KMS-11 (cell line): ENCODE data around the gene TSPAN16.

Experiments used
- H2AFZ ChIP-seq: fragments of 200-600 bp; sonication (generic); 2 replicates; pipeline ENCODE4 v1.6.1; 2016; ENCODE audit warnings: antibody characterized with exemption, mixed run types, low read depth
- H3K27ac ChIP-seq: fragments of 200-600 bp; sonication (generic); 2 replicates; pipeline ENCODE4 v1.6.1; 2016; ENCODE audit warnings: mild to moderate bottlenecking, mixed run types
- H3K27me3 ChIP-seq: fragments of 200-600 bp; sonication (generic); 2 replicates; pipeline ENCODE4 v1.6.1; 2017; ENCODE audit warnings: mild to moderate bottlenecking, low read depth, mixed run types, moderate library complexity; ENCODE audit not compliant: insufficient read depth
- H3K36me3 ChIP-seq: fragments of 200-600 bp; sonication (generic); 2 replicates; pipeline ENCODE4 v1.6.1; 2017; ENCODE audit warnings: mild to moderate bottlenecking, mixed run types; ENCODE audit not compliant: insufficient read depth
- H3K4me1 ChIP-seq: fragments of 200-600 bp; sonication (generic); 2 replicates; pipeline ENCODE4 v1.6.1; 2016; ENCODE audit warnings: mild to moderate bottlenecking, low read depth, mixed run types; ENCODE audit not compliant: poor library complexity, severe bottlenecking
- H3K4me2 ChIP-seq: fragments of 200-600 bp; sonication (generic); 2 replicates; pipeline ENCODE4 v1.7.0; 2016; ENCODE audit warnings: mild to moderate bottlenecking, mixed run types
- H3K4me3 ChIP-seq: fragments of 200-600 bp; sonication (generic); IDR thresholded peaks from 2 replicates; pipeline ENCODE4 v1.6.1; 2017; ENCODE audit warnings: low read depth, low read length, mixed read lengths; ENCODE audit not compliant: insufficient read depth
- H3K79me2 ChIP-seq: fragments of 200-600 bp; sonication (generic); 2 replicates; pipeline ENCODE4 v1.6.1; 2016; ENCODE audit warnings: low read depth, mixed run types; ENCODE audit not compliant: insufficient read depth
- H3K9ac ChIP-seq: fragments of 200-600 bp; sonication (generic); 2 replicates; pipeline ENCODE4 v1.6.1; 2016; ENCODE audit warnings: mild to moderate bottlenecking, mixed run types
- H4K20me1 ChIP-seq: fragments of 200-600 bp; sonication (generic); 2 replicates; pipeline ENCODE4 v1.6.1; 2016; ENCODE audit warnings: mild to moderate bottlenecking, mixed run types; ENCODE audit not compliant: insufficient read depth
- CTCF ChIP-seq: fragments of 200-600 bp; sonication (generic); conservative IDR thresholded peaks from 2 replicates; pipeline ENCODE4 v1.6.1; 2017; ENCODE audit warnings: low read depth, mild to moderate bottlenecking, antibody characterized with exemption, low read length, moderate library complexity, mixed read lengths

Gene TSPAN16

GRCh38 chr19:11321191-11322126 lies 25.5 kb downstream of the TSPAN16 start:
- no peaks in the 10 kb centered on the region for H3K27me3 ChIP-seq
- H3K36me3 ChIP-seq, result no peaks in the 10 kb centered on the region
- H3K4me1 ChIP-seq, result peaks cover 49% of the 10 kb centered on the region
- no peak overlapping the region for H3K4me2 ChIP-seq
- no peak for TF ChIP-seq CTCF
- no peak overlapping the region for H2AFZ ChIP-seq
- H3K27ac ChIP-seq, result no peak overlapping the region
- no peaks in the 10 kb centered on the region for H4K20me1 ChIP-seq
- H3K79me2 ChIP-seq, result no peaks in the 10 kb centered on the region
- no peak overlapping the region for H3K4me3 ChIP-seq
- no peak overlapping the region for H3K9ac ChIP-seq

DNA sequence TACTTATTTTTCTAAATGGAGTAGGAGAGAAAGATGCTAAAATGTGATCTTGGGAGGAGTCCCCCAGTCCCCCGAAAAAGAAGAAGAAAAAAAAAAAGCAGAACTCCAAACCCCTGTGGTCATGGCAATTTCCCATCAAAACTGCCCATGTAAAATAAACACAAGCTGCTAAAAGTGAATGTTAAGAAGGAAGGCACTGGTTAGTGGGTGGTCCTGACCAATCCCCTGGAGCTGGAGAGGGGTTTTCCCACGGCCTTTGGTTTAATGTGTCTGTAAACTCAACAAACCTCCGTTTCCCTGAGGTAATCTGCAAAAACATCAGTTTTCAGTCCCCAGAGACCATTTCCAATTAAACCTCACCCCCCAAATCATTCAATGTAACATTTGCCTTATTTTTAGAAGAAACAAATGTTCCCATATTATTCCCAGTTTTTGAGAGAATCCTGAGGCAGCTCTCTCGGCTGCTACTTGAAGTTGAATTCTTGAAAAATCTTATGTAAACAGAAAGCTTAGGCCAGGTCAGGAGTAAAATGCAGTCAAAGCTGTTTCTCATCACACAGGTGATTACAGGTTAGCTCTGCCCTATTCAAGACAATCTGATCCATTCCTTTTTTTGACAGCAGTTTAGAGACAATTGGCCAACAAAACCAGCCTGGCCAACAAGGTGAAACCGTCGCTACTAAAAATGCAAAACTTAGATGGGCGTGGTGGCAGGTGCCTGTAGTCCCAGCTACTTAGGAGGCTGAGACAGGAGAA lies 26.5 kb downstream of the TSPAN16 start:
- peak overlapping the region; percentile 86; the same call in 1 of the 2 replicates for H3K4me2 ChIP-seq

GRCh38 chr19:11323601-11324078 lies 27.7 kb downstream of the TSPAN16 start:
- H2AFZ ChIP-seq, result peak overlapping the region; percentile 38; the same call in 1 of the 2 replicates
- no peaks in the 10 kb centered on the region for H4K20me1 ChIP-seq
- TF ChIP-seq CTCF, result no peak
- no peaks in the 10 kb centered on the region for H3K36me3 ChIP-seq
- no peak overlapping the region for H3K4me3 ChIP-seq
- peak overlapping the region; percentile 27; the same call in 1 of the 2 replicates for H3K9ac ChIP-seq
- H3K4me1 ChIP-seq, result peaks cover 33% of the 10 kb centered on the region
- H3K79me2 ChIP-seq, result no peaks in the 10 kb centered on the region
- H3K27me3 ChIP-seq, result no peaks in the 10 kb centered on the region
- peak overlapping the region; percentile 77 for H3K27ac ChIP-seq
- peak overlapping the region; percentile 86 for H3K4me2 ChIP-seq

More for the DNA sequence above, 26.5 kb downstream of the TSPAN16 start:
- no peak overlapping the region; the same call in 1 of the 2 replicates for H3K27ac ChIP-seq
- no peaks in the 10 kb centered on the region for H3K79me2 ChIP-seq
- H3K4me1 ChIP-seq, result peaks cover 45% of the 10 kb centered on the region
- no peak for TF ChIP-seq CTCF
- no peaks in the 10 kb centered on the region for H3K36me3 ChIP-seq
- no peaks in the 10 kb centered on the region for H3K27me3 ChIP-seq
- no peak overlapping the region for H3K4me3 ChIP-seq
- H3K9ac ChIP-seq, result no peak overlapping the region
- H2AFZ ChIP-seq, result no peak overlapping the region
- no peaks in the 10 kb centered on the region for H4K20me1 ChIP-seq

DNA sequence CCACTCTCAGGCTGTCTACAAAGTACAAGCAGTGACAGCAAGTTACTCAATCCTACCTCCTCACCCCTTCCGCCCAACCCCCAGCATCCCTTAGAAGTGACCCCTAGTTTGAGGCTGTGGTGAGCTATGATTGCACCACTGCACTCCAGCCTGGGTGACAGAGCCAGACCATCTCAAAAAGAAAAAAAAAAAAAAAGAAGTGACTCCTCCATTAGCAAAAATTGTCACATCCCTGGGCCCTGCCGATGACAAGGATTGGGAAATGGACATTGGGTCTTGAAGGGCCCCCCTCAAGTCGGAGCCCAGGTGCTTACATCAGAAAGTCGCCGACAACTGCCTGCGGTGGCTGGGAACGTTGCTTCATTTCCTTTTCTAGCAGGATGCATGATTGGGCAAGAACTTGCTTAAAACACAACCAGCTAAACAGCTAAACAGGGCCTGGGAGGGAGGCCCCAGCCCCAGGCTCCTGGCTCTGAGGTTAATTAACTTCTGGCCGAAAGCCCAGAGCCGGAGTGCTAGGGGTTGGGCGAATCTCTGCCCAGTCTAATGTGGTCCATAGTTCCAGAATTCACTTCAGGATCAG lies 28.2 kb downstream of the TSPAN16 start:
- Histone ChIP-seq H3K27ac (peak overlapping the region; percentile 77), H3K4me2 (peak overlapping the region; percentile 86), H3K27me3 (no peaks in the 10 kb centered on the region), H2AFZ (peak overlapping the region; percentile 38; the same call in 1 of the 2 replicates), H3K9ac (peak overlapping the region; percentile 27; the same call in 1 of the 2 replicates), H3K79me2 (no peaks in the 10 kb centered on the region), H3K36me3 (no peaks in the 10 kb centered on the region), H3K4me1 (peaks cover 30% of the 10 kb centered on the region), H3K4me3 (no peak overlapping the region), H4K20me1 (no peaks in the 10 kb centered on the region)
- TF ChIP-seq CTCF, result no peak
